H1 (cell line): Measurements from ENCODE around the gene NBEA. TPM values are rescaled to one million over a fixed set of nuclear protein-coding genes. Genes with fewer than 3 reads are reported as not detected.

Experiments used
- CTCF ChIA-PET: fragments of 300-600 bp; sonication (Branson Sonifier 250); formaldehyde crosslinking; loops from one replicate; lab custom pipeline; 2021; ENCODE audit not compliant: partially characterized antibody; lab: Charles Lee
- POLR2A ChIA-PET: fragments of 300-600 bp; sonication (Branson Sonifier 250); formaldehyde crosslinking; loops from one replicate; lab custom pipeline; 2021; ENCODE audit warnings: inconsistent platforms; ENCODE audit not compliant: partially characterized antibody; lab: Charles Lee
- DNase-seq, 2 experiments: peaks; one replicate each; pipeline versions ENCODE4 v3.0.0 to v3.0.0-alpha.2; 2010 to 2022; ENCODE audit warnings: low spot score in 2 of 2, low read depth in 1 of 2, mixed read lengths in 1 of 2
- FAIRE-seq: peaks from 2 replicates; lab custom pipeline; 2011; peaks lifted over from hg19 to GRCh38; lab: Jason Lieb, UNC
- H2AFZ ChIP-seq: 2 replicates; pipeline ENCODE4 v1.8.1; 2012; ENCODE audit warnings: low read length, inconsistent platforms
- H2AK5ac ChIP-seq: 2 replicates; pipeline ENCODE4 v1.6.1; 2013; ENCODE audit warnings: low read depth, low read length
- H2BK120ac ChIP-seq: replicated peaks from 2 replicates; pipeline ENCODE3; 2013; ENCODE audit warnings: low read depth, low read length, inconsistent platforms
- H2BK12ac ChIP-seq: 2 replicates; pipeline ENCODE4 v1.6.1; 2013; ENCODE audit warnings: low read depth, low read length
- H2BK15ac ChIP-seq: 2 replicates; pipeline ENCODE4 v1.6.1; 2013; ENCODE audit warnings: low read length
- H2BK20ac ChIP-seq: 2 replicates; pipeline ENCODE4 v1.6.1; 2013; ENCODE audit warnings: low read length
- H2BK5ac ChIP-seq: 2 replicates; pipeline ENCODE4 v1.6.1; 2013; ENCODE audit warnings: low read depth, low read length
- H3K14ac ChIP-seq: 2 replicates; pipeline ENCODE4 v1.6.1; 2013; ENCODE audit warnings: inconsistent platforms; ENCODE audit not compliant: insufficient read length
- H3K18ac ChIP-seq: 2 replicates; pipeline ENCODE4 v1.6.1; 2013; ENCODE audit warnings: low read length; ENCODE audit errors: extremely low read depth
- H3K23ac ChIP-seq: 2 replicates; pipeline ENCODE4 v1.6.1; 2013; ENCODE audit warnings: inconsistent platforms; ENCODE audit not compliant: insufficient read length
- H3K23me2 ChIP-seq: 2 replicates; pipeline ENCODE4 v1.6.1; 2013; ENCODE audit warnings: low read depth, low read length
- H3K27ac ChIP-seq: 2 replicates; pipeline ENCODE4 v1.6.1; 2011; ENCODE audit warnings: low read depth, low read length, inconsistent platforms
- H3K27me3 ChIP-seq, 4 experiments: replicated peaks in 1 of 4; 1 replicate in 1 of 4; 2 replicates in 3 of 4; pipeline versions ENCODE4 v1.6.1 to v1.8.1; 2011 to 2013; ENCODE audit warnings: low read length in 3 of 4, mild to moderate bottlenecking in 3 of 4, inconsistent platforms in 2 of 4, mixed read lengths in 2 of 4, moderate library complexity in 1 of 4; ENCODE audit not compliant: control insufficient read depth in 3 of 4, insufficient read depth in 3 of 4; ENCODE audit errors: extremely low read depth in 1 of 4
- H3K36me3 ChIP-seq, 4 experiments: 2 replicates each; pipeline versions ENCODE4 v1.6.1 to v1.8.1; 2011 to 2013; ENCODE audit warnings: mild to moderate bottlenecking in 4 of 4, low read length in 3 of 4, moderate library complexity in 2 of 4, control low read depth in 1 of 4, inconsistent platforms in 1 of 4; ENCODE audit not compliant: insufficient read depth in 4 of 4, control insufficient read depth in 2 of 4
- H3K4ac ChIP-seq: replicated peaks from 2 replicates; pipeline ENCODE3; 2013; ENCODE audit warnings: low read length, low read depth, mixed read lengths, inconsistent platforms; ENCODE audit not compliant: insufficient read length
- H3K4me1 ChIP-seq, 4 experiments: replicated peaks in 1 of 4; 1 replicate in 1 of 4; 2 replicates in 3 of 4; pipeline versions ENCODE4 v1.6.1 to v1.8.1; 2011 to 2013; ENCODE audit warnings: low read length in 3 of 4, inconsistent platforms in 2 of 4, mixed read lengths in 1 of 4; ENCODE audit not compliant: insufficient read depth in 4 of 4, control insufficient read depth in 3 of 4
- H3K4me2 ChIP-seq, 2 experiments: 2 replicates each; pipeline versions ENCODE4 v1.6.1 to v1.8.1; 2011 to 2013; ENCODE audit warnings: low read depth in 2 of 2, low read length in 2 of 2, control low read depth in 1 of 2, inconsistent platforms in 1 of 2, mild to moderate bottlenecking in 1 of 2; ENCODE audit not compliant: insufficient read depth in 1 of 2
- H3K4me3 ChIP-seq, 4 experiments: fragments of 200-600, 300-600 bp in 1 of 4; sonication (generic), shearing (Covaris generic), sonication (Bioruptor Twin) in 1 of 4; 2 replicates each; pipeline versions ENCODE4 v1.5.1 to v1.8.1; 2011 to 2016; ENCODE audit warnings: low read length in 4 of 4, low read depth in 3 of 4, control low read depth in 2 of 4, inconsistent platforms in 2 of 4, mild to moderate bottlenecking in 2 of 4, mixed read lengths in 1 of 4, moderate library complexity in 1 of 4; ENCODE audit not compliant: insufficient read depth in 2 of 4; ENCODE audit errors: extremely low read depth in 1 of 4
- H3K56ac ChIP-seq: replicated peaks from 2 replicates; pipeline ENCODE3; 2013; ENCODE audit warnings: low read depth, mild to moderate bottlenecking, mixed read lengths, low read length, inconsistent platforms; ENCODE audit not compliant: insufficient read length
- H3K79me1 ChIP-seq: 2 replicates; pipeline ENCODE4 v1.6.1; 2013; ENCODE audit warnings: low read depth, low read length, control low read depth
- H3K79me2 ChIP-seq, 2 experiments: 2 replicates each; pipeline versions ENCODE4 v1.6.1 to v1.8.1; 2012 to 2013; ENCODE audit warnings: low read length in 2 of 2, mild to moderate bottlenecking in 2 of 2, inconsistent platforms in 1 of 2; ENCODE audit not compliant: insufficient read depth in 2 of 2, control insufficient read depth in 1 of 2
- H3K9ac ChIP-seq, 4 experiments: replicated peaks in 1 of 4; 1 replicate in 1 of 4; 2 replicates in 3 of 4; pipeline versions ENCODE4 v1.6.1 to v1.8.1; 2011 to 2013; ENCODE audit warnings: low read depth in 3 of 4, low read length in 3 of 4, control low read depth in 2 of 4, mild to moderate bottlenecking in 2 of 4, moderate library complexity in 2 of 4, inconsistent platforms in 1 of 4; ENCODE audit errors: extremely low read depth in 1 of 4
- H3K9me3 ChIP-seq, 2 experiments: 2 replicates each; pipeline versions ENCODE4 v1.6.1 to v1.8.1; 2012 to 2013; ENCODE audit warnings: mild to moderate bottlenecking in 2 of 2, moderate library complexity in 2 of 2, control low read depth in 1 of 2, inconsistent platforms in 1 of 2, low read depth in 1 of 2, low read length in 1 of 2, mixed read lengths in 1 of 2; ENCODE audit not compliant: insufficient read depth in 2 of 2
- H4K20me1 ChIP-seq, 2 experiments: replicated peaks in 1 of 2; 2 replicates each; pipeline versions ENCODE3 to v1.8.1; 2011 to 2013; ENCODE audit warnings: inconsistent platforms in 2 of 2, low read length in 2 of 2, mild to moderate bottlenecking in 1 of 2; ENCODE audit not compliant: insufficient read depth in 2 of 2, control insufficient read depth in 1 of 2
- H4K5ac ChIP-seq: 2 replicates; pipeline ENCODE4 v1.6.1; 2013; ENCODE audit warnings: low read length, low read depth, mixed read lengths, inconsistent platforms; ENCODE audit not compliant: insufficient read length
- H4K8ac ChIP-seq: 2 replicates; pipeline ENCODE4 v1.8.0; 2013; ENCODE audit warnings: mild to moderate bottlenecking, moderate library complexity, low read length, inconsistent platforms; ENCODE audit not compliant: insufficient read depth; ENCODE audit errors: extremely low read depth
- H4K91ac ChIP-seq: replicated peaks from 2 replicates; pipeline ENCODE3; 2013; ENCODE audit warnings: low read length, mixed read lengths, inconsistent platforms; ENCODE audit not compliant: insufficient read length
- CEBPB ChIP-seq: IDR thresholded peaks from 2 replicates; pipeline ENCODE4 v1.6.1; 2012; ENCODE audit warnings: low read depth, low read length
- NRF1 ChIP-seq: IDR thresholded peaks from 2 replicates; pipeline ENCODE4 v1.6.1; 2011; ENCODE audit warnings: mild to moderate bottlenecking, low read depth, low read length, improper control_type of control experiment
- WGBS, 2 experiments: shearing (Covaris generic) in 1 of 2; methylation state at CpG; one replicate each; pipeline versions ENCODE4 v1.1.6 to v1.1.7; 2013 to 2015; ENCODE audit warnings: low lambda C conversion rate in 2 of 2, mixed read lengths in 2 of 2, inconsistent platforms in 1 of 2, low coverage in 1 of 2, missing lambda C conversion rate in 1 of 2; ENCODE audit not compliant: insufficient replicate concordance in 2 of 2, insufficient coverage in 1 of 2, insufficient read length in 1 of 2; ENCODE audit errors: extremely low coverage in 1 of 2, missing lambda C conversion rate in 1 of 2; 5-methylcytosine and 5-hydroxymethylcytosine counted together
- polyA plus RNA-seq, 7 experiments: library from polyadenylated mRNA; depleted of rRNA in 3 of 7; stranded (reverse) in 5 of 7; unstranded in 2 of 7; fragments of >200 nt in 5 of 7; fragments of 200-250 nt in 2 of 7; gene quantifications; 1 replicate in 5 of 7; 2 replicates in 1 of 7; 4 replicates in 1 of 7; pipeline versions ENCODE4 v1.2.1 to v1.2.3, GENCODE V29; 2011 to 2013; ENCODE audit warnings: missing spikeins in 2 of 7, mixed read lengths in 2 of 7
- total RNA-seq: library from RNA; stranded (reverse); fragmentation: NEBNext Ultra II Directional; extraction: Animal tissue kit (Norgen Biotek cat#: 25700); gene quantifications from 2 replicates; pipeline ENCODE4 v1.2.1, GENCODE V29; 2021

The NBEA gene
- total and polyA plus RNA-seq, 2 of the 8 experiments (the other 6 are each of a cell fraction or from before 2014, with no cell fraction given): 14.2 to 21.5 TPM

DNA sequence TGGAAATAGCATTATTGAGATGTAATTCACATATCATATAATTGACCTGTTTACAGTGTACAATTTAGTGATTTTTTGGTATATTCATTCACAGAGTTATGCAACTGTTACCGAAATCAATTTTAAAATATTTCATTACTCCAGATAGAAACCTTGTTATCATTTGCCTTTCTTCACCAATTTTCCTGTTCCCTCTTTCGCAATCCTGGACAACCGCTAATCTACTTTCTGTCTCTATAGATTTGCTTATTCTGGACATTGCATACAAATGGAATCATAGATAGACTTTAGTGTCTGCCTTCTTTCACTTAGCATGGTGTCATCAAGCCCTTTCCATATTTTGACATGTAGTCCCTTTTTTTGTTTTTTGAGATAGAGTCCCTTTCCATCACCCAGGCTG is 515.2 kb downstream of the NBEA start:
- no peaks in the 10 kb centered on the region for H3K79me1 ChIP-seq
- no peak overlapping the region for H2BK20ac ChIP-seq
- H2BK5ac ChIP-seq: no peak overlapping the region
- no peak overlapping the region for H2AFZ ChIP-seq
- no peak overlapping the region for H4K5ac ChIP-seq
- H3K18ac ChIP-seq: no peak overlapping the region
- no peak overlapping the region for H3K27ac ChIP-seq
- peaks cover 0 to 3% (median 1%) of the 10 kb centered on the region in 4 experiments; a peak in 1 of 8 replicates for H3K36me3 ChIP-seq
- no peak overlapping the region for H3K4me2 ChIP-seq
- H3K23ac ChIP-seq: no peak overlapping the region
- H3K14ac ChIP-seq: no peak overlapping the region
- no peak for FAIRE-seq
- H4K91ac ChIP-seq: no peak overlapping the region
- H4K20me1 ChIP-seq: no peaks in the 10 kb centered on the region
- H3K27me3 ChIP-seq: no peaks in the 10 kb centered on the region
- H3K4me3 ChIP-seq: no peak overlapping the region
- H3K56ac ChIP-seq: no peak overlapping the region
- no peaks in the 10 kb centered on the region for H3K23me2 ChIP-seq
- H2AK5ac ChIP-seq: no peak overlapping the region
- no peaks in the 10 kb centered on the region for H3K4me1 ChIP-seq
- ChIA-PET POLR2A (no interaction called here), CTCF (no interaction called here)
- no peak for TF ChIP-seq NRF1
- peak; percentile 51; the same call in 1 of the 2 replicates for TF ChIP-seq CEBPB
- no peak overlapping the region for H2BK12ac ChIP-seq
- no peak overlapping the region for H4K8ac ChIP-seq
- H3K4ac ChIP-seq: no peak overlapping the region
- DNase-seq: no peak
- no peak overlapping the region for H3K9ac ChIP-seq
- no peaks in the 10 kb centered on the region for H3K9me3 ChIP-seq
- H2BK15ac ChIP-seq: no peak overlapping the region
- no peak overlapping the region for H2BK120ac ChIP-seq
- 95% methylated on average over 3 of the region's 3 CpGs; no CpG with 5 or more reads in 1 of the 2 experiments for WGBS, 2 experiments
- H3K79me2 ChIP-seq: no peaks in the 10 kb centered on the region
